ENCODE results near the gene ABCB6.

ABCB6 gene

GRCh38 chr2:219245148-219245898, 26.6 kb upstream of the ABCB6 start, which contains the start of the genes GLB1L and STK16:
Gene GLB1L, minus strand, starts transcription at chr2:219245444. Its CDS starts 1,871 bp downstream, at chr2:219243573.
Gene STK16, plus strand, starts transcription at chr2:219245479. Its CDS starts 521 bp downstream, at chr2:219246000.
- peak; percentile 98 for DNase-seq (ENCODE audit: low spot score)

- no peak for DNase-seq (ENCODE audit: low spot score)
Measured at GRCh38 chr2:219244789-219245147, 26.0 kb upstream of the ABCB6 start.

- no peak for DNase-seq (ENCODE audit: low spot score)
Measured at GRCh38 chr2:219243291-219243761, 24.6 kb upstream of the ABCB6 start.

GRCh38 chr2:219234331-219234730, 15.6 kb upstream of the ABCB6 start:
- no peak for DNase-seq (ENCODE audit: low spot score)

GRCh38 chr2:219230059-219230540, 11.3 kb upstream of the ABCB6 start:
- peak; percentile 56 for DNase-seq (ENCODE audit: low spot score)

GRCh38 chr2:219229305-219230058, 10.7 kb upstream of the ABCB6 start, which contains the start of the genes ANKZF1 and ATG9A:
Gene ANKZF1, plus strand, starts transcription at chr2:219229806. Its CDS starts 452 bp downstream, at chr2:219230258.
Gene ATG9A, minus strand, starts transcription at chr2:219229636. Its CDS starts 1,612 bp downstream, at chr2:219228024.
- peak; percentile 99 for DNase-seq (ENCODE audit: low spot score)

- DNase-seq (ENCODE audit: low spot score), result no peak
Measured at GRCh38 chr2:219228911-219229304, 10.2 kb upstream of the ABCB6 start.

- DNase-seq (ENCODE audit: low spot score), result no peak
Measured at GRCh38 chr2:219228041-219228910, 9.5 kb upstream of the ABCB6 start.

- no peak for DNase-seq (ENCODE audit: low spot score)
Measured at GRCh38 chr2:219225350-219225749, 6.6 kb upstream of the ABCB6 start.

- no peak for DNase-seq (ENCODE audit: low spot score)
Measured at GRCh38 chr2:219223831-219224610, 5.3 kb upstream of the ABCB6 start.

GRCh38 chr2:219221957-219222518, 3.3 kb upstream of the ABCB6 start:
- DNase-seq (ENCODE audit: low spot score), result no peak

- no peak for DNase-seq (ENCODE audit: low spot score)
Measured at GRCh38 chr2:219220652-219221402, 2.1 kb upstream of the ABCB6 start.

- no peak for DNase-seq (ENCODE audit: low spot score)
Measured at GRCh38 chr2:219219784-219220532, 1.2 kb upstream of the ABCB6 start.

- DNase-seq (ENCODE audit: low spot score), result peak; percentile 81
Measured at GRCh38 chr2:219218217-219218731, 484 bp downstream of the ABCB6 start.

GRCh38 chr2:219216535-219216915, 2.2 kb downstream of the ABCB6 start:
- DNase-seq (ENCODE audit: low spot score), result no peak

GRCh38 chr2:219215871-219216534, 2.8 kb downstream of the ABCB6 start:
- no peak for DNase-seq (ENCODE audit: low spot score)

- no peak for DNase-seq (ENCODE audit: low spot score)
Measured at GRCh38 chr2:219214786-219215185, 4.0 kb downstream of the ABCB6 start.

- no peak for DNase-seq (ENCODE audit: low spot score)
Measured at GRCh38 chr2:219214141-219214540, 4.6 kb downstream of the ABCB6 start.

All from iPS-NIHi11 (cell line).